Left hindlimb (tissue), 1 donor: ENCODE measurements around the gene PEAK1.
"Not testable (repeated sequence)": the region's sequence is repeated elsewhere in the genome, so short reads cannot be mapped to it uniquely, and the experiment has no call there.

Source experiments
- DNase-seq: peaks from one replicate; pipeline ENCODE4 v3.0.0-alpha.2; 2018

PEAK1 gene

DNA sequence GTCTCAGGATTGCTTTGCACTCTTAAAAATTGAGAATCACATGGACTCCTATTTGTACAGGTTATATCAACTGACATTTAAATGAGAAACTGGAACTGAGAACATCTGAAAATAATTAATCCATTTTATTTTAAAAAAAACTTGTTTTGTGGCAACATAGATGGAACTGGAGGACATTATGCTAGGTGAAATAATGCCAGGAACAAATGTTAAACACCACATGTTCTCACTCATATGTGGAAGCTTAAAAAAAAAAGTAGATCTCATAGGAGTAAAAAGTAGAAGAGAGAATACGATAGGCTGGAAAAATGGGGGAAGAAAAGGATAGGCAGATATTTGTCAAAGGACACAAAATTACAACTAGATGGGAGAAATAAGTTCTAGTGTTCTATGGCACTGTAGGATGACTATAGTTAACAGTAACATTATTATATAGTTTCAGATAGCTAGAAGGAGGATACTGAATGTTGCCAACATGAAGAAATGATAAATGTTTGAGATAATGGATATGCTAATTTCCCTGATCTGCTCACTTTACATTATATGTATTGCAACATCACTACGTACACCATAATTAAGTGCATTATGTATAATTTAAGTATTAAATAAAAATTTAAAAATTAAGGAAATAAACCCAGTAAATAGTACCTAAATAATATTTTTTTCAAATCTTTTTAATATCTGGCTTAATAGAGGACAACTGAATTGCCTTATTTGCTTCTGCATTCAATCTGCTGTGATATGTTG, 248.5 kb downstream of the PEAK1 start:
- no peak for DNase-seq

DNA sequence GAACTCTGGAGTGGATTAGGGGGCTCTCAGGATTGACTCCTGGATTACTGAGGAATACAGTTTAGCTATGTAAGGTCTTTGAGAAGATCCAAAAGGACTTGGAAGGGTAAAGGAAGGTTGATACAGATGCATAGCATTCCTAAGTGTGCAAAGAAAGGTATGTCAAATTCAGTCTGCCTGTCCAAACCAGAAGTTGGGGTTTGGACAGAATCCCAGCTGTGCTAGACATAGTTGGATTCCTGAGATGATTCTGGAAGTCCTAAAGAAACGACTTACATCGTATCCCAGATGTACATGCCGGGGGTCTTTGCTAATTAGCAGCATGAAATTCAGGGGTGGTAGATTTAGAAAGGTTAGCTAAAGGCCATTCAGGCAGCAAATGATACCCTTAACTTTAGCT, 251.3 kb downstream of the PEAK1 start:
- DNase-seq, result no peak

DNA sequence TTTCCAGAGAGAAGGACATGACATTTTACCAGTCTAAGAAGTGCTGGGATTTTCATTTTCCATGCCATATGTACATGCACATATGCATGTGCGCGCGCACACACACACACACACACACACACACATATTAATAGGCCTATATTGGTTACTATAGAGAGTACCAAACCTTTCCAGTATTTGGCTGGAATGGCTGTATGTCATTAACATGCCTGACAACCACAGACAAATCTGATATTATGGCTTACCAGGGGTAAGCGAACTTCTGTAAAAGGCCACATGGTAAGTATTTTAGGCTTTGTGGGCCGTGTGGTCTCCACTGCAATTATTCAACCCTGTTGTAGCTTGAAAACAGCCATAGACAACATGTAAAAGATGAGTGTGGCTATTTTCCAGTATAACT, 251.8 kb downstream of the PEAK1 start:
- peak; percentile 40 for DNase-seq

DNA sequence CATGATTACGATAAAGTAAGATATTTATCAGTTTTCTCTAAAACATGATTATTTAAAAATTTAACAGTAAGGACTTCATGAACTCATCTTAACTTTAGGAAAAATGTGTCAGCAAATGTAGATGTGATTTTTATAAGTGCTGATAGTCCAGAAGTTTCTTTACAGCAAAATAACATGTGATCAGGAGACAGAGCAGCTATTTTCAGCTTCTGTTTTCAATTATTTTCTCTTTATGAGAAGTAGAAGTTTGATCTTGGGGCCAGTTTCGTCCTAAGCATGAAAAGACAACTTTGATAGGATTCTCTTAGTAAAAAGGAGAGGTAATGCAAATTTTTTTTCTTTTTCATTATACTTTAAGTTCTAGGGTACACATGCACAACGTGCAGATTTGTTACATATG, 252.5 kb downstream of the PEAK1 start:
- no peak for DNase-seq

DNA sequence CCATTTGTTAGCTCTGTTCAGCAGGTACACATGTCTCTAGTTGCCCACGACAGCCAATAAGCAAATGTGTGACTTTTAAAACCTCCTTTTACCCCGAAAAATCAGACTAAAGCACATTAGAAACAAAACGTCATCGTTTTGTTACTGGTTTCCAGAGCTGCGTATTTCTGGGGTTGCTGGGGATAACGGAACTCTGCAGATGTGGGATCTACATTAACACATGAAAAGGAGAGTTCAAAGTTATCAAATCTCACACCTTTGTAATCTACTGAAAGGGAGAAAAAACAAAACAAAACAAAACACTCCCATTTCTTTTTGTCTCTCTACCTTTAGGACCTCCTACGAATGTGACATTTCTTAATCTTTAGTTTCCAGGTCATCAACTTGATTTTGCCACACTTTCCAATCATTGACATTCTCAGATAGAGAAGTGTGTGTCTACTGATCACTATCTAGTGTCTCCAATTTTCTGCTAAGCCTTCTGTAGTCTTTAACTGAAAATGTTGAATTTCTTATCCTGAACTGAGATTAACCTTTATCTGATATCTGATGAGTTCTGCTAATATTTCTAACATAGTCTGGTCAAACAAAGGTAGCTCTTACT, 256.0 kb downstream of the PEAK1 start:
- DNase-seq, result no peak

DNA sequence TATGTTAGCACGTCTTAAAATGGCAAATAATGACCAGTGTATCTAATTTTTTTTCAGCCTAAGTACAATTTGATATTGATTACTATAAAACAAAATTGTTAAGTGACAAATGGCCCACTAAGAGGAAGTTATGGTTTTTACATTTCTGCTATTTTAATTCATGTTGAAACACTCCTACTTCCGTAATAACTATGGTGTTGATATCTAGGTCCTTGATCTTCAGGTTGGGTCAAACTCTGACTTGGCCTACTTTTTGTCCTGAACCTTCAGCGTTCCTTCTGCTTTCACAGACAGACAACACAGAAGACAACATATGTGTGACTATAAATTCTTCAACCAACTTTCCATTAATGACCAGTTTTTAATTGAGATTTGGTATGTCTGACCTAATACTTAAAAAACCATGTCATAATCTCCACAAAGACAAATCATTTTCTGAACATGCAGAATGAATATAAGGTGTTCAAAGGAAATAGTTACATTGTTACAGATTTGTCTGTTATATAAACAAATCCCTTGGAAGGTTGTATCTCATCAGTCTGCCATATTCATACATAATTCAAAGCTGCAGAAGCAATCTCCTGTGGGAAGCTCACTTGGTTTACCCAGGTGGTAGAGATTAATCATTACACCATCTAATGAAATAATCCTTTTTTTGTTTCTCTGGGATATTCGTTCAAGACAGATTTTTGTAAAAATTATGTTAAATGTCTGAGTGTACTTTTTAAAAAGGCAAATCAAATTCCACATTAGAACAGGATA, 256.9 kb downstream of the PEAK1 start:
- DNase-seq, result no peak

DNA sequence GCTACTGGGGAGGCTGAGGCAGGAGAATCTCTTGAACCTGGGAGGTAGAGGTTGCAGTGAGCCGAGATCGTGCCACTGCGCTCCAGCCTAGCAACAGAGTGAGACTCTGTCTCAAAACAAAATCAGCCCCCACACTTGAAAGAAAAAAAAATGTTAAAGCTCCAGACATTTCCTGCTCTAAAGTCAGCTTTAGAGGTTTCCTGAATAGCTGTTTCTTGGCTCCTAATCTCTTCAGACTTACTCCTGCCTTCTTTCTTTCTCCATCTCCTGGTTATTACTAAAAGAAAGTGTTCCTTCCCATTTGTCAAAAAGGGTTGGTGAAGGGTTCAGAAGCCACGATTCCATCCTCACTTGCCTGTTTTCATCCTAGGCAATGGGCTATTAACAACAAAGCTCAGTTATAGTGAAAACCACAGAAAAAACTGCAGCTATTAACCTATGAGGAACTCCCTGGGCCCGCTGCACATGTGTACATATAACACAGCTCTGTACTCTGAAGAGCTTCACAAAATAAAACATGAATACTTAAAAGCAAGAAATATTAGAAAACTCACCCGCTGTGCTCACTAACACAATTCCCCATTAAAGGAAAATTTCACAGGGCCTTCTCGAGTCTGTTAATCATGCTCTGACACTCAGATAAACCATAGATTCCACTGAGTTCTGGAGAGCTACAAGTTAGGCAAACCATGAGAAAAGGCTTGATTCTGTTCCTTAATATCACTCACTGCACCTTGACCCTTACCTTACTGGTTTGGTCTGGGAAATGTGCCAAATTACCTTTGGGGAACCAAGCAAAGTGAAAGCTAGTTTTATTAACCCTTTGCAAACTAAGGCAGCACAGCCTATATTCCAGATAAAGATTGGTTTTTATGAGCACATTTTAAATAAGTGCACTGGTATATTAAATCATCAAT, 259.1 kb downstream of the PEAK1 start:
- DNase-seq, result no peak

DNA sequence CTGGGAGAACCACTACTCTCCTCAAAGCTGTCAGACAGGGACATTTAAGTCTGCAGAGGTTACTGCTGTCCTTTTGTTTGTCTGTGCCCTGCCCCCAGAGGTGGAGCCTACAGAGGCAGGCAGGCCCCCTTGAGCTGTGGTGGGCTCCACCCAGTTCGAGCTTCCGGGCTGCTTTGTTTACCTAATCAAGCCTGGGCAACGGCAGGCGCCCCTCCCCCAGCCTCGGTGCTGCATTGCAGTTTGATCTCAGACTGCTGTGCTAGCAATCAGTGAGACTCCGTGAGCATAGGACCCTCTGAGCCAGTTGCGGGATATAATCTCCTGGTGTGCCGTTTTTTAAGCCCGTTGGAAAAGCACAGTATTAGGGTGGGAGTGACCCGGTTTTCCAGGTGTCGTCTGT, 263.9 kb downstream of the PEAK1 start:
- not testable (repeated sequence) for DNase-seq

DNA sequence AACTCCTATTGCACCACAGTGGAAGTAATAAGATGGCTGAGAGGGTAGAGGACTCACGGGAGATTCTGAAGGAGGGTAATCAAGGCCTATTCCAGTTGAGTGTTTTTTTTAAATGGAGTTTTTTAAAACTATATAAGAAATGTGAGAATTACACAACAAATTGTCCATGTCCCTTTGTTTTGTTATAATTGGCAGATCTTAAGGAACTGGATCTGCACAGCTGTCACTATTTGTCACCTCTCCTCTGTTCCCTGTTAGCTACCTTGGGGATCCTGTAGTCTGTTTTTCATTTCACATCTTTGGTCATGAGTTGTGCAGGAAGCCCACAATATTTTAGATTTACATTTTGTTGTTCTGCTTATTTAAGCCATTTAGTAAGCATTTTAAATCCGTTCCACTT, 271.7 kb downstream of the PEAK1 start:
- no peak for DNase-seq

DNA sequence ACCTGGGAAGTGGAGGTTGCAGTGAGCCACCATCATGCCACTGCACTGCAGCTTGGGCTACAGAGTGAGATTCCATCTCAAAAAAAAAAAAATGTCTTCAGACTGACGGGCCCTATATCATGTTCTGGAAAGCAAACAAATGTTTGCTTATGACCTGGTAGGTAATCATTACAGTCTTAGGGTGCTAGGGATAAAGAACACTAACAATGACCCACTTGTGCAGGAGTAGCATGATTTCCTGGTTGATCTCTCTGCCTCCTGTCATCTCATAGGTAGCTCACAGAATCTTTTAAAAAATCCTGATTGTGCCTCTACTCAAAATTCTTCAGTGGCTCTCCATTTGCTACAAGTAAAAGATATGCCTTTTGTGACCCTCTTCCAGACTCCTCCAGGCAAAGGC, 274.5 kb downstream of the PEAK1 start:
- no peak for DNase-seq

DNA sequence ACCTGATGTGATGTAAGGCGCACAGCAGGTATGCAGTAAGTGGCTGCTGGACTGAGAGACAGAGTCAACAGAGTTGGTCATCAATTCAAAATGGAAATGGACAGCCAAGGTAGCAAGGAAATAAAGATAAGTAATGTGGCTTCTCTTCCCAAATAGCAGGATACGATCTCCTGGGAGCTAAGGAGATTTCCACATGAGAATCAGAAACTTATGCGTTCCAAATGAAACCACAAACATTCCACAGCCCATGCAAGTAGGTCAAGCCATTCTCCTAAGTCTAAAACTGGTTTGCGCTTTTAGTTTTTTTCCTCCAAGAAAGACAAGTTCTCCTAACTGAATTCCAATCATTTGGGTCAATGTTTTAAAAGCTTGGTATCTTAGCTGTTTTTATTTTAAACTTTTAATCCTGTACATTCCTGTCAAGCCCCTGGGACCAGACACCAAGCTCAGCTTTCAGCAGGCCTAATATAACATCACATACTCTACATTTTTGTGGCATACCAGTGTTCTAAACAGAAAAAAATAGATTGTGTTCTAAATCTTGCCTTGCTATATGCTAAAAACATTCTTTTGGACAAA, 275.3 kb downstream of the PEAK1 start:
- peak; percentile 46 for DNase-seq

DNA sequence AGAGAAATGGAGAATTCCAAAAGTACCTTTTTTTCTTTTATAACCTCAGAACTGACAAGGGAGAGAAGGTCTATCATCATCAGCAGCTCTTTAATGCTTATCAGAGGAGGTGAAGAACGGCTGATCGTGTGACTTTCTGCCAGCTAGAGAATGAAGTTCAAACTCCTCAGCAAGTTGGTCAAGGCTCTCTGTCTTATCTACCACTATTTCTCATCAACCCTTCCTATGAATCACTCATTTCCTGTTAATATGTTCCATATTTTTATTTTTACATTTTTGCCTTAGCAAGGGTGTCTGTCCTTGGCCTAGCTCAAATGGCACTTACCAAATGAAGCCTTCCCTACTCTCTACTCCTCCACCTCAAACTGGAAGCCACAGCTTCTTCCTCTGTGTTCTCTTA, 275.9 kb downstream of the PEAK1 start:
- no peak for DNase-seq

DNA sequence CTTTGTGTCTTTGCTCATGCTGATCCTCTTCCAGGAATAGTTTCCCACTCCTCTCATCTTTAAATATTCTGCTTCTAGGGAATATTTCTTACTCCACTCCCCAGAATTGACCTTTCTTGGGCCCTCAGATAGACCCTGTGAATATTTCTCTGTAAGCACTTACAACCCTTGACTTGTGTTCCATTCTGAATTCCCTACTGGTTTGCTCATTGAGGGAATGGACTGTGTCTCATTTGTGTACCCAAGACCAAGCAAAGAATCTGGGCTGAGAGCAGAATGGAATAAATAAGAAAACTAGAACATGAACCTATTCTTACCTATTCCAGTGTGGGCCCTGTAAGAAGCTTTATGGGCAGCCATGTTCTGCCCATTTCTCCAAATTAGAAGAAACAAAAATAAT, 276.3 kb downstream of the PEAK1 start:
- no peak for DNase-seq

DNA sequence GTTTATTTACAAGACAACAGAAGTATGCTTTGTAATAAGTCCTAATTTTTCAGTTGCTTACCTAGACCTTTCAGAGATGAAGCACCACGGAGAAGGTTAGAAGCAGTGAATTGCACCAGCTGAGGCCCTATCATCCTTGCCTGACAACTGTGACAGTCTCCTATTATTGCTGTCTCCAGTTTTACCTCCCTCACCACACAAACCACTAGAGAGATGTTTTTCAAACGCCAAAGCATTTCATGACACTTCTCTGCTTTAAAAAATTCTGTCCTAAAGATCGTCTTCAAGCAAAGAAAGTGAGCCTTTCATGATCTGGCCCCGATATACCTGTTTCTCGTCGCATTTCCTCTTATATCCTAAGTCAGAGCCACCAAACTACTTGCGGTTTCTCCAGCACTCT, 276.7 kb downstream of the PEAK1 start:
- DNase-seq, result no peak

DNA sequence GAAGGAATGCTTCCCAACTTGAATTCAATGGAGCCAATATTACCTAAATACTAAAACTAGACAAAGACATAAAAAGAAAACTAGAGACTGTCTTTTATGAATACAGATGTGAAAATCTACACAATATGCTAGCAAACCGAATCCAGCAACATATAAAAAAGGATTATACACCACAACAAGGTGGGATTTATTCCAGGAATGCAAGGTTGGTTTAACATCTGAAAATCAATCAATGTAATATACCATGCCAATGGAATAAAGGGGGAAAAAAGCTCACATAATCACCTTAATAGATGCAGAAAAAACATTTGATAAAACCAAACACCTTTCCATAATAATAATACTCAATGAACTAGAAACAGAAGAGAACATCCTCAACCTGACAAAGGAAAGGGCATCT, 279.7 kb downstream of the PEAK1 start:
- DNase-seq, result no peak

DNA sequence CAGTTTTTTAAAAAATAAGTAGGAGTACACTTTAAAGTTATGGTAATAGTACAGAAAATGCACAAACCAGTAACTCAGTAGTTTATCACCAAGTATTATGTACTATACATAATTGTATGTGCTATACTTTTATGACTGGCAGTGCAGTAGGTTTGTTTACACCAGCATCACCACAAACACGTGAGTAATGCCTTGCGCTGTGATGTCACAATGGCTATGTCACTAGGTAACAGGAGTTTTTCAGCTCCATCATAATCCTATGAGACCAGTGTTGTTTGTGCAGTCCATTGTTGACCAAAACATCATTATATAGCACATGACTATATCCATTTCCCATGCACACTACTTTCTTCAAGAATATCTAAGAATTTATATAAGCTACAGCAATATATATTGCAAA, 280.6 kb downstream of the PEAK1 start:
- DNase-seq, result no peak

DNA sequence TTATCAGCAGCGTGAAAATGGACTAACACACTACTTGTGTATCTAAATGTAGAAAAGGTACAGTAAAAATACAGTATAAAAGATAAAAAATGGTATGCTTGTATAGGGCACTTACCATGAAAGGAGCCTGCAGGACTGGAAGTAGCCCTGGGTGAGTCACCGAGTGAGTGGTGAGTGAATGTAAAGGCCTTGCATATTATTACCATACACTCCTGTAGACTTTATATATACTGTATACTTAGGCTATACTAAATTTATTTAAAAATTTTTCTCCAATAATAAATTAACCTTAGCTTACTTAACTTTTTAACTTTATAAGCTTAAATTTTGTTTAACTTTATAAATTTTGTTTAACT, 281.8 kb downstream of the PEAK1 start:
- DNase-seq, result no peak

DNA sequence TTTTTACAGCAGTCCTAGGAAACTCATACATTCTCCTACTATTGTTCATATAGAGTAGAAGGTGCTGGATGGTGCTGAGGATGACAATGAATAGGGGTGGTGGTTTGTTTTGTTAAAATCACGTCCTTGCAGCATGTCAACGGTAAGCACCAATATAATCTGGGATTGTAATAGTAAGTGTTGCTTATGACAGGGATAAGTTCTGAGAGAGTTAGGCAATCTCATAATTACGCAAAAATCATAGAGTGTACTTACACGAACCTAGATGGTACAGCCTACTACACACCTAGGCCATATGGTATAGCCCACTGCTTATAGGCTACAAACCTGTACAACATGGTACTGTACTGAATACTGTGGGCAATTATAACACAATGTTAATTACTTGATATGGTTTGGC, 284.7 kb downstream of the PEAK1 start:
- no peak for DNase-seq

DNA sequence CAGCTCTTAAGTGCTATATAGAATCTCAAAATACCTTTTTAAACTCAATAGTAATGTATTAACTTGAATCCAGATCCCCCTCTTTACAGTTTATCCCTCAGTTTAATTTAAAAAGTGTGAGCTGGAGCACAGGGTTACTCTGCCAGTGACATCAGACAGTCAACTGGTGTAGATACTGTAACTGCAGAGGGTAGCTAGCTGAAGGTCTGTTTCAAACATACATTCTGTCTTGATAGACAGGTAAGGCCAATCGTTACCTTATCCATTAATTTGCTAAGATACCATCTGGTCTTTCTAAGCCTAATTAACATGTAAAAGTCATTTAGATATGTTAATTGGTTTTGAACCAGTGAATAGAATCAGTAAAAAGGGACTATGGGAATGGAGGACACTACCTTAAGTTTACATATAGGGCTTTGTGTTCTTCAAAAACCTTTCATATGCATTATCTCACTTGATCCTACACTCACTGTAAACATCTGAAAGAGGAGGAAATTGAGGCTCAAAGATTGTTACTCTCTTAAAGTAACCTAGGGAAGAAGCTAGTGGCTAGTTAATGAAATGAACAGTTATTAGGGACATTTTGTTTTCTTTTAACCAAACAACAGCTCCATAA, 289.5 kb downstream of the PEAK1 start:
- DNase-seq, result no peak

DNA sequence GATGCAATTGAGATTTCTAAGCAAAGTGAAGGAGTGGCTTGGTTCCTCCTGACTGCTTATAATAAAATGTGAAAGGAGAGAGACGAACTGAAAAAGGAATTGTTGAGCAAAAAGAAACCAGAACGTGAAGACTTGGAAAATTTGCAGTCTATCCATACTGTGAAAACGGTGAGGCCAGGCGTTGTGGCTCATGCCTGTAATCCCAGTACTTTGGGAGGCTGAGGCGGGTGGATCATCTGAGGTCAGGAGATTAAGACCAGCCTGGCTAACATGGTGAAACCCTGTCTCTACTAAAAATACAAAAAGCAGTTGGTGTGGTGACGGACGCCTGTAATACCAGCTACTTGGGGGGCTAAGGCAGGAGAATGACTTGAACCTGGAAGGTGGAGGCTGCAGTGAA, 292.3 kb downstream of the PEAK1 start:
- no peak for DNase-seq

DNA sequence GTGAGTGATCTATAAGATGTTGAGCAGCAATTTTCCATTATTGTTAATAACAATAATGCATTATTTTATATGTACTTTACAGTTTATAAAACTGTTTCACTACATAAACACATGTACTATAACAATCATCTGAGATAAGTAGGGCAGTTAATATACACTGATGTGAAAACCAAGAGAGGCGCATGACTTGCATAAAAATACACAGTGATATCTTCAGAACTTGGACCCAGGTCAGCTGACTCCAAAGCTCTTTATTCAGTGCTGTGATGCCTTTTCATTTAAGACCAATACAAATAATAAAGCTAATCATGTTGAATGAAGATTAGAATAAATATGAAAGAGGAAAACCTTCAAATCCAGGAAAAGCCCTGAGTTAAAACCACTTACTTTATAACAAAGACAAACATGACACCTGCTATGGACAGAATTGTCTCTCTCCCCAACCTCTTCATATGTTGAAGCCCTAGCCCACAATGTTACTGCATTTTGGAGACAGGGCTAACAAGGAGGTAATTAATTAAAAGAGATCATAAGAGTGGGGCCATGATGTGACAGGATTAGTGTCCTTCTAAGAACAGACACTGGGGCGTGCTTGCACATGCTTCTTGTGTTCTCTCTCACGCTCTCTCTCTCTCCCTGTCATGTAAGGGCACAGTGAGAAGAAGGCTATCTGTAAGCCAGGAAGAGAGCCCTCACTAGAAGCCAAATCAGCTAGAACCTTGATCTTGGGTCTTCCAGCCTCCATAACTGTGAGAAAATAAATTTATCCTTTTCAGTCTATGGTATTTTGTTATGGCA, 293.2 kb downstream of the PEAK1 start:
- DNase-seq, result no peak

DNA sequence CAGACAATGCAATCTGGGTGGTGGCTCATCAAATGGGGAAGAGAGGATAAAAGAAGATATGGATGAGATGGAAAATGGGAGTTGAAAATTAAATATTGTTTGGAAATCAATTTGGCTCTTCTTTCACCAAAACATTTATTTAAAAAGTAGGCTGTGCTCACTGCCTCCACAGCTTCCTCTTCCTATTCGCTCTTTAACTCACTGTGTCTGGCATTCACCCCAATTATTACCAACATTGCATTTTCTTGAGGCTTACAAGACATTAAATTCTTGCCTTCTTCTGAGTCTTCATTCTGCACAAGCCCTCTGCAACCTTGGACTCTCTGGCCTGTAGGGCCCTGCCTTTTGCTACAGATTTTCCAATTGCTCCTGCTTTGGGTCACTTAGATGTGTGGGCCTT, 296.1 kb downstream of the PEAK1 start:
- no peak for DNase-seq
